Lung (tissue), 12 donors: ENCODE results near the gene TBC1D25. TPM values are rescaled to one million over a fixed set of nuclear protein-coding genes. Genes with fewer than 3 reads are reported as not detected.

Experiments used
- ATAC-seq: fragments of 200-7000 bp; cut with Tn5 transposase; one replicate; pipeline ENCODE4 v1.9.1; 2020; ENCODE audit warnings: moderate number of reproducible peaks; ENCODE audit not compliant: insufficient read depth, low FRiP score
- DNase-seq, 3 donors: peaks; one replicate each; pipeline ENCODE4 v3.0.0-alpha.2; 2013 to 2017
- H3K27ac ChIP-seq, 2 donors: one replicate each; pipeline ENCODE4 v1.5.1; 2013; ENCODE audit warnings: mild to moderate bottlenecking in 2 of 2, moderate library complexity in 2 of 2, control low read depth in 1 of 2, inconsistent platforms in 1 of 2, low read depth in 1 of 2, low read length in 1 of 2
- H3K27me3 ChIP-seq, 3 donors: one replicate each; pipeline ENCODE4 v1.5.1; 2013; ENCODE audit warnings: low read length in 2 of 3; ENCODE audit not compliant: control insufficient read depth in 3 of 3, insufficient read depth in 3 of 3
- H3K36me3 ChIP-seq, 4 donors: one replicate each; pipeline ENCODE4 v1.5.1; 2013; ENCODE audit warnings: low read length in 4 of 4, mild to moderate bottlenecking in 1 of 4, moderate library complexity in 1 of 4; ENCODE audit not compliant: control insufficient read depth in 4 of 4, insufficient read depth in 4 of 4
- H3K4me1 ChIP-seq, 5 donors: one replicate each; pipeline ENCODE4 v1.5.1; 2013; ENCODE audit warnings: low read length in 5 of 5, mild to moderate bottlenecking in 2 of 5, moderate library complexity in 1 of 5; ENCODE audit not compliant: control insufficient read depth in 5 of 5, insufficient read depth in 5 of 5
- H3K4me3 ChIP-seq: one replicate; pipeline ENCODE4 v1.5.1; 2013; ENCODE audit warnings: mild to moderate bottlenecking, control low read depth, moderate library complexity
- H3K9ac ChIP-seq, 2 donors: one replicate each; pipeline ENCODE4 v1.5.1; 2013; ENCODE audit warnings: low read length in 2 of 2, control low read depth in 1 of 2; ENCODE audit not compliant: insufficient read depth in 1 of 2
- H3K9me3 ChIP-seq, 4 donors: one replicate each; pipeline ENCODE4 v1.5.1; 2013; ENCODE audit warnings: low read length in 3 of 4, mild to moderate bottlenecking in 1 of 4, moderate library complexity in 1 of 4; ENCODE audit not compliant: control insufficient read depth in 4 of 4, insufficient read depth in 3 of 4
- WGBS, 2 donors: extraction: QIAGEN DNeasy Blood & Tissue Kit; methylation state at CpG; one replicate each; pipeline ENCODE4 v1.1.7; 2013; 5-methylcytosine and 5-hydroxymethylcytosine counted together
- polyA plus RNA-seq, 2 donors: library from polyadenylated mRNA; stranded (reverse); fragments of 200-250 nt; gene quantifications; one replicate each; pipeline ENCODE4 v1.2.1, GENCODE V29; 2013
- total RNA-seq, 2 donors: library from RNA; depleted of rRNA in 1 of 2; stranded (reverse); fragments of >200 nt in 1 of 2; gene quantifications; one replicate each; pipeline ENCODE4 v1.2.1, GENCODE V29; 2014 to 2021
- TF ChIP-seq, protein P1 (sequence below): IDR thresholded peaks from 2 replicates; pipeline ENCODE4 v1.5.1; 2012; ENCODE audit warnings: mild to moderate bottlenecking; ENCODE audit errors: control extremely low read depth, extremely low read depth
- donor health status: control.
- donor health status: control.
- donor health status: Bipolar disorder and iron deficiency.
- donor health status: healthy.
- donor health status: DM: yes; HTN: yes; CAD: no.

The TBC1D25 gene
- total and polyA plus RNA-seq, 4 donors: 5.6 to 15.2 (median 10.1) TPM

GRCh38 chrX:48559636-48560035 is 20.1 kb downstream of the TBC1D25 start:
- no peak overlapping the region for H3K4me3 ChIP-seq
- no peak overlapping the region for H3K9ac ChIP-seq
- H3K36me3 ChIP-seq: peaks cover 5 to 24% (median 8%) of the 10 kb centered on the region in 4 donors
- WGBS, 2 donors: 95 to 99% methylated on average over 20 to 24 of the region's 24 CpGs
- DNase-seq (no peak), ATAC-seq (no peak)
- no peaks in the 10 kb centered on the region for H3K27me3 ChIP-seq
- TF ChIP-seq, protein P1, sequence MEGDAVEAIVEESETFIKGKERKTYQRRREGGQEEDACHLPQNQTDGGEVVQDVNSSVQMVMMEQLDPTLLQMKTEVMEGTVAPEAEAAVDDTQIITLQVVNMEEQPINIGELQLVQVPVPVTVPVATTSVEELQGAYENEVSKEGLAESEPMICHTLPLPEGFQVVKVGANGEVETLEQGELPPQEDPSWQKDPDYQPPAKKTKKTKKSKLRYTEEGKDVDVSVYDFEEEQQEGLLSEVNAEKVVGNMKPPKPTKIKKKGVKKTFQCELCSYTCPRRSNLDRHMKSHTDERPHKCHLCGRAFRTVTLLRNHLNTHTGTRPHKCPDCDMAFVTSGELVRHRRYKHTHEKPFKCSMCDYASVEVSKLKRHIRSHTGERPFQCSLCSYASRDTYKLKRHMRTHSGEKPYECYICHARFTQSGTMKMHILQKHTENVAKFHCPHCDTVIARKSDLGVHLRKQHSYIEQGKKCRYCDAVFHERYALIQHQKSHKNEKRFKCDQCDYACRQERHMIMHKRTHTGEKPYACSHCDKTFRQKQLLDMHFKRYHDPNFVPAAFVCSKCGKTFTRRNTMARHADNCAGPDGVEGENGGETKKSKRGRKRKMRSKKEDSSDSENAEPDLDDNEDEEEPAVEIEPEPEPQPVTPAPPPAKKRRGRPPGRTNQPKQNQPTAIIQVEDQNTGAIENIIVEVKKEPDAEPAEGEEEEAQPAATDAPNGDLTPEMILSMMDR: no peak
- no peaks in the 10 kb centered on the region for H3K4me1 ChIP-seq
- H3K27ac ChIP-seq: no peak overlapping the region
- H3K9me3 ChIP-seq: peaks cover 0 to 6% (median 0%) of the 10 kb centered on the region in 4 donors

DNA sequence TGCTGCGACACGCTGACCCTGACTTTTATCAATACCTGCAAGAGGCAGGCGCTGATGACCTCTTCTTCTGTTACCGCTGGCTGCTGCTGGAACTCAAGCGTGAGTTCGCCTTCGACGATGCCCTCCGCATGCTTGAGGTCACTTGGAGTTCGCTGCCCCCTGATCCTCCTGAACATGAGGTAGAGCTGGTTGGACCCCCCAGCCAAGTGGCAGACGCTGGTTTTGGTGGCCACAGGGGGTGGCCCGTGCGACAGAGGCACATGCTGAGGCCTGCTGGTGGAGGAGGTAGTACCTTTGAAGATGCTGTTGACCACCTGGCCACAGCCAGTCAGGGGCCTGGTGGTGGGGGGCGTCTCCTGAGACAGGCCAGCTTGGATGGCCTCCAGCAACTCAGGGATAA is 20.5 kb downstream of the TBC1D25 start:
- Histone ChIP-seq H3K4me3 (no peak overlapping the region), H3K36me3 (peaks cover 3 to 24% (median 8%) of the 10 kb centered on the region in 4 donors), H3K9me3 (peaks cover 0 to 8% (median 0%) of the 10 kb centered on the region in 4 donors), H3K27ac (no peak overlapping the region), H3K4me1 (no peaks in the 10 kb centered on the region), H3K9ac (no peak overlapping the region), H3K27me3 (no peaks in the 10 kb centered on the region)
- TF ChIP-seq, protein P1: no peak
- DNase-seq (no peak), ATAC-seq (no peak)
- WGBS, 2 donors: 92 to 97% methylated on average over 12 to 14 of the region's 14 CpGs

DNA sequence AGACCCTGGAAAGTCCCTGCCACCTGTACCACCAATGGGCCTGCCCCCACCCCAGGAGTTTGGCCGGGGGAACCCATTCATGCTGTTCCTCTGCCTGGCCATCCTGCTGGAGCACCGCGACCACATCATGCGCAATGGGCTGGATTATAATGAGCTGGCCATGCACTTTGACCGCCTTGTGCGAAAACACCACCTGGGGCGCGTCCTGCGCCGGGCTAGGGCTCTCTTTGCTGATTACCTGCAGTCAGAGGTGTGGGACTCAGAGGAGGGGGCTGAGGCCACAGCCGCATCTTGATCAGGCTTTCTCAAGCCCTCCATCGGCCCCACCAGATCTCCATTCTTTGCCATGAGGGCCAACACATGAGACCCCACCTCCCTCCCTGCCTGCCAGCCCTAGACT is 21.2 kb downstream of the TBC1D25 start:
- no peak overlapping the region for H3K9ac ChIP-seq
- no peaks in the 10 kb centered on the region for H3K27me3 ChIP-seq
- no peak overlapping the region for H3K27ac ChIP-seq
- DNase-seq (no peak), ATAC-seq (no peak)
- 92 to 99% methylated on average over 9 to 12 of the region's 12 CpGs for WGBS, 2 donors
- H3K4me3 ChIP-seq: no peak overlapping the region
- H3K4me1 ChIP-seq: no peaks in the 10 kb centered on the region
- peaks cover 0 to 8% (median 0%) of the 10 kb centered on the region in 4 donors for H3K9me3 ChIP-seq
- peaks cover 2 to 24% (median 8%) of the 10 kb centered on the region in 4 donors for H3K36me3 ChIP-seq
- TF ChIP-seq, protein P1: no peak

- Histone ChIP-seq H3K4me3 (no peak overlapping the region), H3K4me1 (peaks cover 0 to 1% (median 0%) of the 10 kb centered on the region in 5 donors), H3K9ac (no peak overlapping the region), H3K27ac (peak overlapping the region in 1 of 2 donors; percentile 45), H3K36me3 (peaks cover 0 to under 1% (median 0%) of the 10 kb centered on the region in 4 donors), H3K9me3 (peaks cover 0 to 6% (median 0%) of the 10 kb centered on the region in 4 donors), H3K27me3 (no peaks in the 10 kb centered on the region)
- TF ChIP-seq, protein P1: no peak
- DNase-seq (no peak), ATAC-seq (no peak)
- WGBS, 2 donors: 18 to 60% methylated on average over 1 of the region's 1 CpG
These were observed 30.4 kb downstream of the TBC1D25 start for GRCh38 chrX:48569958-48570357.
